KOPT-K1 (cell line): ENCODE data around the gene DAD1.
A peak's percentile ranks its signal among the peaks of the same experiment; 100 is the strongest.
"Not testable (repeated sequence)": the region's sequence is repeated elsewhere in the genome, so short reads cannot be mapped to it uniquely, and the experiment has no call there.

Experiments
- H3K27ac ChIP-seq: fragments of 200-600 bp; sonication (generic); 2 replicates; pipeline ENCODE4 v1.5.1; 2016; ENCODE audit warnings: antibody characterized with exemption, mild to moderate bottlenecking, low read depth, low read length; ENCODE audit not compliant: poor library complexity, severe bottlenecking
- H3K36me3 ChIP-seq: fragments of 200-600 bp; sonication (generic); 2 replicates; pipeline ENCODE4 v1.5.1; 2017; ENCODE audit warnings: antibody characterized with exemption, mild to moderate bottlenecking, low read length, moderate library complexity; ENCODE audit not compliant: insufficient read depth
- H3K9me3 ChIP-seq: fragments of 200-600 bp; sonication (generic); 2 replicates; pipeline ENCODE4 v1.5.1; 2017; ENCODE audit warnings: antibody characterized with exemption, low read length, mild to moderate bottlenecking; ENCODE audit not compliant: insufficient read depth, poor library complexity, severe bottlenecking

DAD1 gene

GRCh38 chr14:22566266-22566665 lies 22.8 kb downstream of the DAD1 start:
- H3K36me3 ChIP-seq: peaks cover 39% of the 10 kb centered on the region
- not testable (repeated sequence) for H3K9me3 ChIP-seq
- H3K27ac ChIP-seq: peak overlapping the region; percentile 81

- Histone ChIP-seq H3K36me3 (peaks cover 31% of the 10 kb centered on the region), H3K9me3 (no peaks in the 10 kb centered on the region), H3K27ac (peak overlapping the region; percentile 81)
Measured at GRCh38 chr14:22565391-22565945, 23.6 kb downstream of the DAD1 start.

- Histone ChIP-seq H3K27ac (peak overlapping the region; percentile 81), H3K36me3 (peaks cover 31% of the 10 kb centered on the region), H3K9me3 (no peaks in the 10 kb centered on the region)
Measured at GRCh38 chr14:22564463-22564862, 24.6 kb downstream of the DAD1 start.

- peaks cover 28% of the 10 kb centered on the region for H3K36me3 ChIP-seq
- H3K27ac ChIP-seq: peak overlapping the region; percentile 81
- no peaks in the 10 kb centered on the region for H3K9me3 ChIP-seq
Measured at GRCh38 chr14:22563987-22564386, 25.0 kb downstream of the DAD1 start.

- peak overlapping the region; percentile 81 for H3K27ac ChIP-seq
- peaks cover 28% of the 10 kb centered on the region for H3K36me3 ChIP-seq
- no peaks in the 10 kb centered on the region for H3K9me3 ChIP-seq
Measured at GRCh38 chr14:22561661-22562579, 27.1 kb downstream of the DAD1 start.

GRCh38 chr14:22561366-22561660 lies 27.7 kb downstream of the DAD1 start:
- Histone ChIP-seq H3K27ac (peak overlapping the region; percentile 81), H3K9me3 (no peaks in the 10 kb centered on the region), H3K36me3 (peaks cover 28% of the 10 kb centered on the region)

GRCh38 chr14:22560662-22561365 lies 28.2 kb downstream of the DAD1 start:
- peaks cover 23% of the 10 kb centered on the region for H3K36me3 ChIP-seq
- H3K9me3 ChIP-seq: no peaks in the 10 kb centered on the region
- H3K27ac ChIP-seq: peak overlapping the region; percentile 81

- H3K27ac ChIP-seq: peak overlapping the region; percentile 98
Measured at GRCh38 chr14:22559041-22559440, 30.0 kb downstream of the DAD1 start.

GRCh38 chr14:22558221-22558913 lies 30.7 kb downstream of the DAD1 start:
- H3K27ac ChIP-seq: peak overlapping the region; percentile 98
- H3K36me3 ChIP-seq: no peaks in the 10 kb centered on the region
- H3K9me3 ChIP-seq: no peaks in the 10 kb centered on the region

More at GRCh38 chr14:22559041-22559440, 30.0 kb downstream of the DAD1 start:
- Histone ChIP-seq H3K9me3 (no peaks in the 10 kb centered on the region), H3K36me3 (peaks cover 7% of the 10 kb centered on the region)

- H3K27ac ChIP-seq: peak overlapping the region; percentile 98
- H3K36me3 ChIP-seq: no peaks in the 10 kb centered on the region
- no peaks in the 10 kb centered on the region for H3K9me3 ChIP-seq
Measured at GRCh38 chr14:22557846-22558220, 31.2 kb downstream of the DAD1 start.

GRCh38 chr14:22556990-22557623 lies 31.9 kb downstream of the DAD1 start:
- Histone ChIP-seq H3K36me3 (no peaks in the 10 kb centered on the region), H3K27ac (peak overlapping the region; percentile 98), H3K9me3 (no peaks in the 10 kb centered on the region)

GRCh38 chr14:22556021-22556989 lies 32.7 kb downstream of the DAD1 start:
- Histone ChIP-seq H3K36me3 (no peaks in the 10 kb centered on the region), H3K27ac (peak overlapping the region; percentile 98), H3K9me3 (no peaks in the 10 kb centered on the region)

- Histone ChIP-seq H3K9me3 (no peaks in the 10 kb centered on the region), H3K27ac (peak overlapping the region; percentile 98), H3K36me3 (no peaks in the 10 kb centered on the region)
Measured at GRCh38 chr14:22555384-22556011, 33.5 kb downstream of the DAD1 start.
